ENCODE results near the gene BMP8B. TPM values are rescaled to one million over a fixed set of nuclear protein-coding genes. Genes with fewer than 3 reads are reported as not detected.

BMP8B gene
- total RNA-seq, 2 experiments from 2014 or later = 0.06 TPM; not detected in 1

GRCh38 chr1:39782103-39782502, 6.6 kb downstream of the BMP8B start:
- ATAC-seq (ENCODE audit: poor library complexity) (no peak), DNase-seq (no peak)
- H3K9me3 Mint-ChIP-seq = no peaks in the 10 kb centered on the region
- CTCF ChIA-PET = no interaction called here
- Histone ChIP-seq H3K4me3 (ENCODE audit: low read length) (no peak overlapping the region), H3K9me3 (ENCODE audit: control insufficient read depth in 1 of 2, insufficient read depth in 1 of 2, low read length in 2 of 2) (no peaks in the 10 kb centered on the region), H3K36me3 (ENCODE audit: insufficient read depth, low read length) (no peaks in the 10 kb centered on the region), H3K4me1 (ENCODE audit: insufficient read depth, low read length) (no peaks in the 10 kb centered on the region), H3K27ac (ENCODE audit: low read depth in 1 of 2, low read length in 2 of 2) (no peak overlapping the region), H3K27me3 (ENCODE audit: control insufficient read depth in 1 of 2, insufficient read depth in 2 of 2, low read length in 2 of 2) (no peaks in the 10 kb centered on the region)
- H3K4me1 Mint-ChIP-seq (ENCODE audit: low read depth) = no peaks in the 10 kb centered on the region
- H3K36me3 Mint-ChIP-seq (ENCODE audit: low read depth) = no peaks in the 10 kb centered on the region
- no peak for TF ChIP-seq CTCF (IDR thresholded peaks at IDR 0.05)
- peaks cover 19% of the 10 kb centered on the region for H3K27me3 Mint-ChIP-seq
- intact Hi-C loops (cut with DNase I, micrococcal nuclease) = no loop called here
- H3K27ac Mint-ChIP-seq = no peak overlapping the region
- H3K4me3 Mint-ChIP-seq = no peak overlapping the region
- POLR2A ChIA-PET = no interaction called here

DNA sequence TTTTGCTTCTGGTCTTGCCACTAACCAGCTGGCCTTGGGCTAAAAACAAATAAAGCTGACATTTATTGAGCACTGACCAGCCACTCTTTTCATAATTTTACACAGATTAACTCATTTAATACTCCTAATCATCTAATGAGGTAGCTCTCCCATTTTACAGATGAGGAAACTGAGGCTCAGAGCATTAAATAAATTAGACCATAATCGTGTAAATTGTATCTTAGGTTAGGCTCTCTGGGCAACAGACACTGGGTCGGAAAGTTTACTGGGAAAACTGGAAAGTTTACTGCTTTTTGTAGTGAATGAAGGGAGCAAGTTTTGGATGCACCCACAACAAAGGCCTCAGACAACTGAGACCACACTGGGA, 7.3 kb downstream of the BMP8B start:
- TF ChIP-seq CTCF (IDR thresholded peaks at IDR 0.05) = no peak
- no peak overlapping the region for H3K27ac ChIP-seq (ENCODE audit: low read depth in 1 of 2, low read length in 2 of 2)
- no peaks in the 10 kb centered on the region for H3K36me3 ChIP-seq (ENCODE audit: insufficient read depth, low read length)
- intact Hi-C loops (cut with DNase I, micrococcal nuclease) = no loop called here
- H3K4me1 ChIP-seq (ENCODE audit: insufficient read depth, low read length) = no peaks in the 10 kb centered on the region
- POLR2A ChIA-PET = no interaction called here
- ATAC-seq (ENCODE audit: poor library complexity) (no peak), DNase-seq (no peak)
- no peaks in the 10 kb centered on the region for H3K9me3 ChIP-seq (ENCODE audit: control insufficient read depth in 1 of 2, insufficient read depth in 1 of 2, low read length in 2 of 2)
- peaks cover 19% of the 10 kb centered on the region for H3K27me3 Mint-ChIP-seq
- H3K27me3 ChIP-seq (ENCODE audit: control insufficient read depth in 1 of 2, insufficient read depth in 2 of 2, low read length in 2 of 2) = no peaks in the 10 kb centered on the region
- no peaks in the 10 kb centered on the region for H3K4me1 Mint-ChIP-seq (ENCODE audit: low read depth)
- CTCF ChIA-PET = no interaction called here
- no peak overlapping the region for H3K4me3 Mint-ChIP-seq
- H3K9me3 Mint-ChIP-seq = no peaks in the 10 kb centered on the region
- no peak overlapping the region for H3K27ac Mint-ChIP-seq
- no peak overlapping the region for H3K4me3 ChIP-seq (ENCODE audit: low read length)
- H3K36me3 Mint-ChIP-seq (ENCODE audit: low read depth) = no peaks in the 10 kb centered on the region

GRCh38 chr1:39779821-39780220, 8.8 kb downstream of the BMP8B start:
- ATAC-seq (ENCODE audit: poor library complexity) (no peak), DNase-seq (no peak)
- ChIA-PET POLR2A (no interaction called here), CTCF (no interaction called here)
- no peak overlapping the region for H3K4me3 Mint-ChIP-seq
- H3K9me3 Mint-ChIP-seq = no peaks in the 10 kb centered on the region
- intact Hi-C loops (cut with DNase I, micrococcal nuclease) = no loop called here
- H3K4me1 Mint-ChIP-seq (ENCODE audit: low read depth) = no peaks in the 10 kb centered on the region
- Histone ChIP-seq H3K36me3 (ENCODE audit: insufficient read depth, low read length) (no peaks in the 10 kb centered on the region), H3K9me3 (ENCODE audit: control insufficient read depth in 1 of 2, insufficient read depth in 1 of 2, low read length in 2 of 2) (no peaks in the 10 kb centered on the region), H3K4me1 (ENCODE audit: insufficient read depth, low read length) (no peaks in the 10 kb centered on the region), H3K4me3 (ENCODE audit: low read length) (no peak overlapping the region), H3K27me3 (ENCODE audit: control insufficient read depth in 1 of 2, insufficient read depth in 2 of 2, low read length in 2 of 2) (no peaks in the 10 kb centered on the region), H3K27ac (ENCODE audit: low read depth in 1 of 2, low read length in 2 of 2) (no peak overlapping the region)
- TF ChIP-seq CTCF (IDR thresholded peaks at IDR 0.05) = no peak
- H3K27me3 Mint-ChIP-seq = peaks cover 14% of the 10 kb centered on the region
- no peak overlapping the region for H3K27ac Mint-ChIP-seq
- no peaks in the 10 kb centered on the region for H3K36me3 Mint-ChIP-seq (ENCODE audit: low read depth)

All from CD4-positive, alpha-beta T cell (primary cell).